ENCODE data around the gene ACTMAP. TPM values are rescaled to one million over a fixed set of nuclear protein-coding genes. Genes with fewer than 3 reads are reported as not detected.

Gene ACTMAP
- total RNA-seq, 1 experiment from 2014 or later = 1.3 TPM

- no peak for DNase-seq (ENCODE audit: low read depth)
These were observed 56.4 kb downstream of the ACTMAP start for GRCh38 chr19:40693896-40694295.

DNA sequence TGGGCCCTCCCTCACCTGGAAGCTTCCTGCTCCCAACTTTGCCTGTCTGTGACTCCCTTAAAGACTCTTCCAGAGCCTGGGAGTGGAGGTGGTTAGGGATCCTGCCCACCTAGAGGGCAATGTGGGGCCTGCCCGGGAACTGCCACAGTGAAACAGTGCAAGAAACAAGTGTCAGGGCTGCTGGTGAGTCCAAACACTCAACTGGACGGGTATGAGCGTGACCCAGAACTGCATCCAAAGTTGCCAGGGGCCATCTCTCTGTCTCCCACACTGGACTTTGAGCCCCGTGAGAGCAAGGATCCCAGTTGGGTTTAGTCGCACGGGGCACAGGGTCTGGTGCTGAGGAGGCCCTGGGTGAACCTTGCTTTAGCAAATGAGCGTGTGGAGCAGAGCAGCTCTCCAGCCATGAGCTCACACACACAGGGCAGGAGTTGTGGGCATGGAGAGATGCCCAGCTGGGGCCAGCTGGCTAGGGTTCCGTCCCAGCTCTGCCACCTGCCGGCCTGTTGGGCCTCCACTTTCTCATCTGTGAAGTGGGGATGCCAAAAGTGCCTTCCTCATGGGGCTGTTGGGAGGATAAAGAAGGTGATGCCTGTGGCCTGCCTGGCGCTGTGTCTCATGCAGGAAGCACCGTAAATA lies 57.0 kb downstream of the ACTMAP start:
- DNase-seq (ENCODE audit: low read depth) = no peak

DNA sequence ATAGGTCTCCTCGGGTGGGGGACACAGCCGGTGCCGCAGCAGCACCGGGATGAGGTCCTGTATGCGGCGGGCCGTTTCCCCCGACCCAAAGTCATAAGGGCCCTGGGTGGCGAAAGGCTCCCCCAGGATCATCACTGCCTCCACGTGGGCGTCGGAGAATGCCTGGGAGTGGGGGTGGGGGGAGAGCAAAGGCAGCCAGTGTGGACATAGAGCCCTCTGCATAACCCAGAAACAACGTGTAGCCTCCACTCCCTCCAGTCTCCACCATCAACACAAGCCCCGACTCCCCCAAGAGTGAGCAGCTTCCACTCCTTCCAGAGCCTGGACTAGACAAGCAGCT lies 58.1 kb downstream of the ACTMAP start:
- DNase-seq (ENCODE audit: low read depth) = no peak

DNA sequence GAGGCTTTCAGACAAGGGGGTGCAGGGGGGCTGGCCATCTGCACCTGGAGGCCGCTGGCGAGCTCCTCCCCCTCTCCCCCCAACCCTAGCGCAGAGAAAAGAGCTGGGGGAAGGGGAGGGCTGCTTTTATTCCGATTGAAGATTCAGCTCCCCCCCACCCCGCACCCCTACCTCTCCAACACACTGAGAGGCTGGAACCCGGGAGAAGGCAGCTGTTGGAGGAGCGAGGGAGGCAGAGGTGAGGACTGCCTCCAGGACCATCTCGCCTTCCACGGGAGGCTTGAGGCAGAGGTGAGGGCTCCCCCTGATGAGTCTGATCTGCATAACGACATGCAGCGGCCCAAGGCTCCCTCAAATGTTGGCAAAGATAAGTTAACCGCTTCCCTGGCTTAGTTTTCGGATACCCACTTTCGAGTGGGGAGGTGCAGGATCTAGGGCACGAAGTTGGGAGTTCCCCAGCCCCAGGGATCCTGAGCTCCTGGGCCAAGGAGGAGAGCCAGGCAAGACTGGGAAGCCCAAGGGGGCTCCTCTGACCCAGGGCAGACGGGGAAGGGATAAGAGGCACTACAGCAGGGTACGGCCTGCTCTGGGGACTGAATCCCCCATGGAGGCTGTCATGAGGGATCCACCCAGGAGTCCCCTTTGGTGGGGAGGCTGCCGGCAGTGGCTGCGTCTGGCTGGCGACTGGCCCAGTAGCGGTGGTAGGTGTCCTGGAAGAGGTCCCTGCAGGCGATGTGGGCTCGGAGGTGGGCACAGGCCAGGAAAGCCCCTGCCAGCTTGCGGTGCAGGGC lies 58.7 kb downstream of the ACTMAP start:
- no peak for DNase-seq (ENCODE audit: low read depth)

Other genes starting within 250 kb of the ACTMAP start
- gene SHKBP1, start 173.6 kb downstream of the ACTMAP start, total RNA-seq (2014; rRNA removed; shearing (Covaris generic)) = 31.0 and 33.3 TPM in 2 replicates
- 21.5 and 22.0 TPM in 2 replicates for gene LTBP4, start 149.1 kb downstream of the ACTMAP start, total RNA-seq (2014; rRNA removed; shearing (Covaris generic))
- gene NUMBL, start 59.8 kb downstream of the ACTMAP start, total RNA-seq (2014; rRNA removed; shearing (Covaris generic)) = 11.8 and 13.2 TPM in 2 replicates
- gene COQ8B, start 33.6 kb downstream of the ACTMAP start, total RNA-seq (2014; rRNA removed; shearing (Covaris generic)) = 18.9 and 23.6 TPM in 2 replicates
- gene ITPKC, start 33.4 kb downstream of the ACTMAP start, total RNA-seq (2014; rRNA removed; shearing (Covaris generic)) = 3.9 and 4.1 TPM in 2 replicates
- 86.5 and 102 TPM in 2 replicates for gene SNRPA, start 726 bp upstream of the ACTMAP start, total RNA-seq (2014; rRNA removed; shearing (Covaris generic))
- 8.9 and 12.6 TPM in 2 replicates for gene MIA, start 25.0 kb upstream of the ACTMAP start, total RNA-seq (2014; rRNA removed; shearing (Covaris generic))
- 19.6 and 23.0 TPM in 2 replicates for gene RAB4B, start 27.8 kb upstream of the ACTMAP start, total RNA-seq (2014; rRNA removed; shearing (Covaris generic))
- gene EGLN2, start 48.7 kb upstream of the ACTMAP start, total RNA-seq (2014; rRNA removed; shearing (Covaris generic)) = 55.3 and 64.7 TPM in 2 replicates
- not detected in 2 replicates for gene CYP2A6, start 100.0 kb upstream of the ACTMAP start, total RNA-seq (2014; rRNA removed; shearing (Covaris generic))
- gene CYP2A7, start 131.8 kb upstream of the ACTMAP start, total RNA-seq (2014; rRNA removed; shearing (Covaris generic)) = not detected in 2 replicates
- gene CYP2B6, start 240.8 kb upstream of the ACTMAP start, total RNA-seq (2014; rRNA removed; shearing (Covaris generic)) = not detected in 2 replicates

All from RPMI7951 (cell line).